Neural crest cell (in vitro differentiated cells): ENCODE measurements around the gene COPS8. TPM values are rescaled to one million over a fixed set of nuclear protein-coding genes. Genes with fewer than 3 reads are reported as not detected.

Source experiments
- DNase-seq: peaks from one replicate; pipeline ENCODE4 v3.0.0; 2021; ENCODE audit warnings: low read depth, mixed read lengths, low spot score
- H3K27ac Mint-ChIP-seq: one replicate; pipeline ENCODE4 v1.8.0; 2021; ENCODE audit warnings: mild to moderate bottlenecking, mixed read lengths; ENCODE audit not compliant: unreplicated experiment
- H3K27me3 Mint-ChIP-seq: 2 replicates; pipeline ENCODE4 v1.8.0; 2021; ENCODE audit warnings: low read depth, mild to moderate bottlenecking, mixed read lengths
- H3K36me3 Mint-ChIP-seq: 2 replicates; pipeline ENCODE4 v1.8.0; 2021; ENCODE audit warnings: low read depth, mild to moderate bottlenecking, mixed read lengths
- H3K4me1 Mint-ChIP-seq: 2 replicates; pipeline ENCODE4 v1.8.0; 2021; ENCODE audit warnings: mixed read lengths
- H3K4me3 Mint-ChIP-seq: one replicate; pipeline ENCODE4 v1.8.0; 2021; ENCODE audit warnings: mild to moderate bottlenecking, mixed read lengths
- H3K9me3 Mint-ChIP-seq: 2 replicates; pipeline ENCODE4 v1.8.0; 2021; ENCODE audit warnings: mixed read lengths
- total RNA-seq: library from RNA; stranded (reverse); gene quantifications from 2 replicates; pipeline ENCODE4 v1.2.1, GENCODE V29; 2021
- TF ChIP-seq, protein P1 (sequence below): fragments of 200-600 bp; sonication (generic); conservative IDR thresholded peaks from 2 replicates; pipeline ENCODE4 v1.5.0; 2021; ENCODE audit warnings: antibody characterized with exemption, mild to moderate bottlenecking

COPS8 gene
- total RNA-seq, 1 donor from 2014 or later, result 79.9 TPM

DNA sequence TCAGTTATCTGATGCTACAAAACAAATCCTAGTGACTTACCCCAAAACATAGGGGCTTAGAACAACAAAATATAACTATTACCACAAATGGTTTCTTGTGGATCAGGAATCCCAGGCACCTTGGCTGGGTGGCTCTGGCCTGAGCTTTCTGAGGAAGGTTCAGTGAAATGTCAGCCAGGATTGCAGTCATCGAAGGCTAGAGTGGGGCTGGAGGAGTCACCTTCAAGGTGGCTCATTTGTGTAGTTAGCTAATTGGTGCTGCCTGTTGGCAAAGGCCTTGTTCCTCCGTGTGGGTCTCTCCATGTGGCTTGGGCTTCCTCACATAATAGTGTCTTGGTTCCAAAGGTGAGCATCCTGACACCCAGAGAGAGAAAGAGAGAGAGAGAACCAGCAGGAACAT is 57.4 kb downstream of the COPS8 start:
- H3K27me3 Mint-ChIP-seq, result peaks cover 8% of the 10 kb centered on the region
- peaks cover 8% of the 10 kb centered on the region for H3K36me3 Mint-ChIP-seq
- H3K4me3 Mint-ChIP-seq, result no peak overlapping the region
- no peak for DNase-seq
- TF ChIP-seq, protein P1, sequence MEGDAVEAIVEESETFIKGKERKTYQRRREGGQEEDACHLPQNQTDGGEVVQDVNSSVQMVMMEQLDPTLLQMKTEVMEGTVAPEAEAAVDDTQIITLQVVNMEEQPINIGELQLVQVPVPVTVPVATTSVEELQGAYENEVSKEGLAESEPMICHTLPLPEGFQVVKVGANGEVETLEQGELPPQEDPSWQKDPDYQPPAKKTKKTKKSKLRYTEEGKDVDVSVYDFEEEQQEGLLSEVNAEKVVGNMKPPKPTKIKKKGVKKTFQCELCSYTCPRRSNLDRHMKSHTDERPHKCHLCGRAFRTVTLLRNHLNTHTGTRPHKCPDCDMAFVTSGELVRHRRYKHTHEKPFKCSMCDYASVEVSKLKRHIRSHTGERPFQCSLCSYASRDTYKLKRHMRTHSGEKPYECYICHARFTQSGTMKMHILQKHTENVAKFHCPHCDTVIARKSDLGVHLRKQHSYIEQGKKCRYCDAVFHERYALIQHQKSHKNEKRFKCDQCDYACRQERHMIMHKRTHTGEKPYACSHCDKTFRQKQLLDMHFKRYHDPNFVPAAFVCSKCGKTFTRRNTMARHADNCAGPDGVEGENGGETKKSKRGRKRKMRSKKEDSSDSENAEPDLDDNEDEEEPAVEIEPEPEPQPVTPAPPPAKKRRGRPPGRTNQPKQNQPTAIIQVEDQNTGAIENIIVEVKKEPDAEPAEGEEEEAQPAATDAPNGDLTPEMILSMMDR, result no peak
- no peak overlapping the region for H3K27ac Mint-ChIP-seq
- no peaks in the 10 kb centered on the region for H3K4me1 Mint-ChIP-seq
- peaks cover 13% of the 10 kb centered on the region for H3K9me3 Mint-ChIP-seq

- Mint-ChIP-seq H3K27ac (no peak overlapping the region), H3K4me3 (no peak overlapping the region), H3K4me1 (no peaks in the 10 kb centered on the region), H3K9me3 (peaks cover 15% of the 10 kb centered on the region), H3K27me3 (peaks cover 8% of the 10 kb centered on the region), H3K36me3 (peaks cover 8% of the 10 kb centered on the region)
- no peak for DNase-seq
- TF ChIP-seq, protein P1, result no peak
These were observed 58.2 kb downstream of the COPS8 start for GRCh38 chr2:237143676-237144440.

GRCh38 chr2:237144516-237144915 is 58.8 kb downstream of the COPS8 start:
- H3K36me3 Mint-ChIP-seq, result peaks cover 8% of the 10 kb centered on the region
- peaks cover 15% of the 10 kb centered on the region for H3K9me3 Mint-ChIP-seq
- peaks cover 8% of the 10 kb centered on the region for H3K27me3 Mint-ChIP-seq
- no peak overlapping the region for H3K27ac Mint-ChIP-seq
- no peaks in the 10 kb centered on the region for H3K4me1 Mint-ChIP-seq
- TF ChIP-seq, protein P1, result no peak
- H3K4me3 Mint-ChIP-seq, result no peak overlapping the region
- DNase-seq, result no peak

DNA sequence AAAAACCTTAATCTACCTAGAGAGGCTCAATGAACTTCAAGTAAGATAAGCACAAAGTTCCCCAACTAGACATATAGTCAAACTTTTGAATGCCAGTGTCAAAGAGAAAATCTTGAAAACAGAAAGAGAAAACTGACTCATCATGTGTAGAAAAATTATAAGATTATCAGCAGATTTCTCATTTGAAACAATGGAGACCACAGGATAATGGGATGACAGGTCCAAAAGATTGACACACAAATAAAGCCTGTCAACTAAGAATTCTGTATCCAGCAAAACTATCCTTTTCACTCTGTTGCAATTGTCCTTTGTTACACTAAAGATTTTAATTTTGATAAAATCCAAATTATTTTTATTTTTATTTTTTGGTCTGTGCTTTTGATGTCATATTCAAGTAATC is 61.6 kb downstream of the COPS8 start:
- no peak overlapping the region for H3K4me3 Mint-ChIP-seq
- H3K4me1 Mint-ChIP-seq, result no peaks in the 10 kb centered on the region
- H3K36me3 Mint-ChIP-seq, result peaks cover 8% of the 10 kb centered on the region
- DNase-seq, result no peak
- H3K9me3 Mint-ChIP-seq, result peaks cover 15% of the 10 kb centered on the region
- H3K27me3 Mint-ChIP-seq, result peaks cover 5% of the 10 kb centered on the region
- TF ChIP-seq, protein P1, result no peak
- no peak overlapping the region for H3K27ac Mint-ChIP-seq

DNA sequence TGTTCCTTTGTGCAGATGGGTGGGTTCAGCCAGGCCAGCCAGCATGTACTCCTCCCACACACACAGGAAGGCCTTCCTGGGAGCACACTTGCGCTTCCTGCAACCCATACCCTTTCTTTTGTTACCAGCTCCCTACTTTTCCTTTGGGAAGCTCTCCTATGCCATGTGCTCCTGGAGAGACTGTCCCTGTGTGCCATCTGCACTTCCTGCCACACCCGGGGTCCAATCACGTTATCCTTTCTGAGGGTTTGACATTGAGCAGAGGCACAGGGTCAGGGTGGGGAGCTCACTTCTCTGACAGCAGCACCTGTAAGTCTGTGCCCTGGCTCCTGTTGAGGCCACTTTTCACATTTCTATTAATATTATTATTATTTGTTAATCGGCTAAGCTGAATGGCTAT is 62.9 kb downstream of the COPS8 start:
- Mint-ChIP-seq H3K27me3 (peaks cover 5% of the 10 kb centered on the region), H3K27ac (no peak overlapping the region), H3K4me1 (no peaks in the 10 kb centered on the region), H3K36me3 (peaks cover 8% of the 10 kb centered on the region), H3K4me3 (no peak overlapping the region), H3K9me3 (peaks cover 15% of the 10 kb centered on the region)
- DNase-seq, result no peak
- TF ChIP-seq, protein P1, result no peak
